COLO668 (cell line): ENCODE measurements around the gene ICA1.

Experiments
- DNase-seq: peaks from one replicate; lab custom pipeline; 2025; ENCODE audit not compliant: unreplicated experiment; lab: John Stamatoyannopoulos, UW

Gene ICA1

GRCh38 chr7:8134089-8134733 lies 127.8 kb downstream of the ICA1 start:
- DNase-seq: no peak

GRCh38 chr7:8133188-8133848 lies 128.6 kb downstream of the ICA1 start:
- no peak for DNase-seq

GRCh38 chr7:8131694-8132605 lies 130.0 kb downstream of the ICA1 start:
- DNase-seq: no peak

GRCh38 chr7:8130663-8131062 lies 131.3 kb downstream of the ICA1 start:
- no peak for DNase-seq

GRCh38 chr7:8129318-8129659 lies 132.7 kb downstream of the ICA1 start:
- no peak for DNase-seq

GRCh38 chr7:8128449-8129317 lies 133.3 kb downstream of the ICA1 start:
- no peak for DNase-seq

GRCh38 chr7:8126601-8127167 lies 135.3 kb downstream of the ICA1 start:
- no peak for DNase-seq

- DNase-seq: no peak
Observed at GRCh38 chr7:8125680-8126444, 136.1 kb downstream of the ICA1 start.

- DNase-seq: no peak
Observed at GRCh38 chr7:8121243-8121642, 140.7 kb downstream of the ICA1 start.

- no peak for DNase-seq
Observed at GRCh38 chr7:8120390-8121058, 141.4 kb downstream of the ICA1 start.

- DNase-seq: no peak
Observed at GRCh38 chr7:8119262-8119661, 142.7 kb downstream of the ICA1 start.

GRCh38 chr7:8117195-8117594 lies 144.8 kb downstream of the ICA1 start:
- no peak for DNase-seq

- DNase-seq: no peak
Observed at GRCh38 chr7:8115547-8116402, 146.2 kb downstream of the ICA1 start.

- DNase-seq: no peak
Observed at GRCh38 chr7:8114175-8114574, 147.8 kb downstream of the ICA1 start.

- DNase-seq: no peak
Observed at GRCh38 chr7:8113184-8113583, 148.8 kb downstream of the ICA1 start.

GRCh38 chr7:8112685-8113084 lies 149.3 kb downstream of the ICA1 start:
- DNase-seq: no peak

- no peak for DNase-seq
Observed at GRCh38 chr7:8111282-8111960, 150.5 kb downstream of the ICA1 start.
